HG03575 (cell line): ENCODE data around the gene ALDH9A1.
"Not testable (repeated sequence)": the region's sequence is repeated elsewhere in the genome, so short reads cannot be mapped to it uniquely, and the experiment has no call there.

ENCODE experiments used
- ATAC-seq: cut with Tn5 transposase; IDR thresholded peaks from one replicate; pipeline ENCODE4 v1.9.1; 2021; ENCODE audit not compliant: unreplicated experiment, insufficient number of reproducible peaks, low FRiP score; ENCODE audit errors: extremely low read depth

Gene ALDH9A1

DNA sequence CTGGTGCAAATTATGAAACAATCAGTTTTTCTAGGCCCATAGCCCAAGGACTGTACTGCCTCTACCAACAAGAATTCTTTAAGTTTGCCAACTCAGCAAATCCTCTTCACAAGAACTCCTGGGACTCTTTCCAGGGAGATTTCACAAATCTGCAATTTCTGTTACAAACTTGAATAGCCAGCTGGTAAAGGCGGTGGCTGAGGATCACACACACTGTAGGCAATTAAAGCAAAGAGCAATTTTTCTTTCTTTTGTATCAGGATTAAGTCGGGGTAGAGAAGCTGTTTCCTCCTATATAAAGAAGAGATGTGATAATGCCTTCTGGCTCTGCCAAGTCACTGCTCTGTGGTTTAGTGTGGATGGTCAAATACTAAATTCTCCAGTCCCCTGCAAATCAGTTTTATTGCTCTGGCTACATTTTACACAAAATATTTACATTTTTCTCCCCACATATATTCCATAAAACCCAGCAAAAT, 1.7 kb downstream of the ALDH9A1 start:
- ATAC-seq = no peak

DNA sequence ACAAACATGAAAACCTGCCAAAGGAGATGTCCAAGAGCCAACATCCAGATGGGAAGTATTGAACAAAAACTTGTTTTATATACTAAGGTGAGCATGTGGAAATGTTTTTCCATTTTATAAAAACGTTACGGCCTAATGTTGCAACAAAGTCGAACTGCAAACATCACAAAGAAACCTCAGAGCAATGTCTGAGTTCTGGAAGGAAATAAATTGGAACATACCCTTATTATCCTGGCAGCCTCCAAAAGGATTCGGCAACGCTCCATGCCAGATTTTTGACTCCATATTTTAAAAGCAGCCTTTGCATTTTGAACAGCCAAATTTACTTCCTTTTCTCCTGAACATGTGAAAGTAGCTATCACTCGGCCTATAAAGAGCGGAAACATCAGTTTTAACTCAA, 3.3 kb downstream of the ALDH9A1 start:
- no peak for ATAC-seq

DNA sequence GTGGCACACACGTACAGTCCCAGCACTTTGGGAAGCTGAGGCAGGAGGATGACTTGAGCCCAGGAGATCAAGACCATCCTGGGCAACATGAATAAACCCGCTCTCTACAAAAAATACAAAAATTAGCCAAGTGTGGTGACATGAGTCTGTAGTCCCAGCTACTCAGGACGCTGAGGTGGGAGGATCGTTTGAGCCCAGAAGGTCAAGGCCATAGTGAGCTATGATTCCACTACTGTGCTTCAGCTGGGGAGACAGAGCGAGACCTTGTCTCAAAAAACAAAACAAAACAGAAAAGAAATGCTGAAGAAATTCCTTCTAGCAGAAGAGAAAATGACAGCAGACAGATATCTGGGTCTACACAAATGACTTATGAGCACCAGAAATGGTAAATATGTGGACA, 10.3 kb downstream of the ALDH9A1 start:
- ATAC-seq = no peak

DNA sequence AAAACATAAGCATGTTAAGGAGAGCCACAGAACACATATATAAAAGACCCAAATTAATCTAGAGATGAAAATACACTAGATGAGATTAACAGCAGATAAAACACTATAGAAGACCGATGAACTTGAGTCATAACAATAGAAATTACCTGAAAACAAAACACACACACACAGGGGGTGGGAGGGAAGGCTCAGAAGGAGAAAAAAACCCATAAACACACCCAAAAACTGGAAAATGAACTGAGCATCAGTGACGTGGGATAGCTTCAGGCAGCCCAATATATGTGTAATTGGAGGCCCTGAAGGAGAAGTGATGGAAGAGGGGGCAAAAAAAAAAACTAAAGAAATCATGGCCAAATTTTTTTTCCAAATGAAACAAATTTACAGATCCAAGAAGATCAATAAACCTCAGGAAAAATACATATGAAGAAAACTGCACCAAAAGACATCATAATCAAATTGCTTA, 11.4 kb downstream of the ALDH9A1 start:
- ATAC-seq = no peak

DNA sequence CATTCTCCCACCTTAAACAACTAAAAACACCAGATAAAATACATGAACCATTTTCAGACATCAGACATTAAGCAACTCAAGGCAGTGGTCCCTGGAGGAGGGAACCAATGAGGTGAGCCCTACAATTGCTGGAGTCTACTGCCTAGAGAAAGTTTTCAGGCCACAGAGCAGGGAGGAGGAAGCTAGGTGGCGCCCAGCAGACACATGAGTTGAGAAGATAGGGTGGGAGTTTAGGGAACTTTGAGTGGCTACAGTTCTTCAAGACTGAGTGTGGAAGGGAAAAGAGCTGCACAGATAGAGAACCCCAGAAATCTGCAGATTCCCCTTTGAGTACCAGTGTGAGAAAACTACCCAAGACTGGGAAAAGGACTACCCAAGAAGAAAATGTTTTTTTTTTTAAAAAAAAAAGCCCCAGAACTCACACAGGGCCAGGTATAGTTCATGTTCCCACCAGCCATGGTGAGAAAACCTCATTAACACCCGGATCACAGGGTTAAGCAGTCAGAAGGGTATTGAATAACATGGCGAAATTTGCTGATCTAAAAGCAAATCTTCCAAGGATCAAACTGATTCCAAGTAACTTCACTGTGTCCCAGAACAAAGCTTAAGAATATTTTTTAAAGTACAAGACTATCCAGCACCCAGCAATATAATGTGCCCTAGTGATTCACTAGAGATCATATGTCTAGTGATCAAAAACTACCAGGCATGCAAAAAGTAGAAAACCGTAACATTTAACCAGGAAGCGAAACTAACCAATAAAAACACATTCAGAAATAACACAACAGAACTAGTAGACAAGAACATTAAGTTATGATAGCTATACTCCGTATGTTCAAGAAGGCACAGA, 12.0 kb downstream of the ALDH9A1 start:
- ATAC-seq = no peak

DNA sequence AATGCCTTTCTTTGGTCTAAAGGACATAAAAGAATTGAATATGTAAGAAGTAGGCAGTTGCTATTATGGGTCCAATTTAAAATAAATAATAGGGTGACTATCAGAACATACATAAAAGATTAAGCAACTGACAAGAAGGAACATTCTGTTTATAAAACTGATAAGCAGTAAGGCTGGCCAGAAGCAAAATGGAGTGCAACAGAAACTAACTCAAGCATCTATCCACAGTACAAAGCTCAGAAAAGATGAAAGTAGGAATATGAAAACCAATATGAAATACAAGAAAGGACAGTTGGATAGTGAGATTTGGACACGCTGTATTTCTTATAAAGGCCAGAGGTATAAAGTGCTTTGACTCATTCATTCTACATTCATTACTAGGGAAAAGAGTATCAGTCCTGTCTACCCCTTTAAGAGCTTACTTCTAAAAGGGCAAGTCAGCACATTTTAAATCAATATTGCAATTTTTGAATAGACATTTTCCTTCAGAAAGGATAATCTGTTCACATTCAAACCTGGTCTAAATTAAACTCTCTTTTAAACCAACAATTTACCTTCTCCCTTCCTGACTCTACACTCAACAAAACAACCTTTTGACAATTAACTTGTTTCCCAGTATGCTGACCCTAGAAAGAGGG, 14.4 kb downstream of the ALDH9A1 start:
- no peak for ATAC-seq

DNA sequence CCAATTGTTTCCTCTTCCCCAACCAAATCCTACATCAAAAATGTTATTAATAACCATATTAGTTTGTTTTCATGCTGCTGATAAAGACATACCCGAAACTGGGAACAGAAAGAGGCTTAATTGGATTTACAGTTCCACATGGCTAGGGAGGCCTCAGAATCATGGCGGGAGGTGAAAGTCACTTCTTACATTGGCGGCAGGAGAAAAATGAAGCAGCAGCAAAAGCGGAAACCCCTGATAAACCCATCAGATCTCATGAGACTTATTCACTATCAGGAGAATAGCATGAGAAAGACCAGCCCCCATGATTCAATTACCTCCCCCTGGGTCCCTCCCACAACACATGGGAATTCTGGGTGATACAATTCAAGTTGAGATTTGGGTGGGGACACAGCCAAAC, 17.6 kb downstream of the ALDH9A1 start:
- ATAC-seq = not testable (repeated sequence)

DNA sequence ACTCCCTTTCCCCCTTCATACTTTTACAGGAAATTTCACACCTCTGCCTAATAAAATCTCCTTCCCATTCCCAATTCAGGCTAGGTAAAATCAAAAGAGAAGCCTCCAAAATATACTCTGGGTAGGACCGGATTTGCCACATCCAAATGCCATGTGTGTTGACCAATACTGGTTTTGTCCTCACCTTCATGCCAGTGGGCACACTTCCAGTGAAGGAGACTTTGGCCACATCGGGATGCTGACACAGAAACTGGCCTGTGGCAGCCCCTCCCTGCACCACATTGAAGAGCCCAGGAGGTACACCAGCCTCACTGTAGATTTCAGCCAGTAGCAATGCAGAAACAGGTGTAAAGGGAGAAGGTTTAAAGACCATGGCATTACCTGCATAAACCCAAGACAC, 18.1 kb downstream of the ALDH9A1 start:
- ATAC-seq = no peak

DNA sequence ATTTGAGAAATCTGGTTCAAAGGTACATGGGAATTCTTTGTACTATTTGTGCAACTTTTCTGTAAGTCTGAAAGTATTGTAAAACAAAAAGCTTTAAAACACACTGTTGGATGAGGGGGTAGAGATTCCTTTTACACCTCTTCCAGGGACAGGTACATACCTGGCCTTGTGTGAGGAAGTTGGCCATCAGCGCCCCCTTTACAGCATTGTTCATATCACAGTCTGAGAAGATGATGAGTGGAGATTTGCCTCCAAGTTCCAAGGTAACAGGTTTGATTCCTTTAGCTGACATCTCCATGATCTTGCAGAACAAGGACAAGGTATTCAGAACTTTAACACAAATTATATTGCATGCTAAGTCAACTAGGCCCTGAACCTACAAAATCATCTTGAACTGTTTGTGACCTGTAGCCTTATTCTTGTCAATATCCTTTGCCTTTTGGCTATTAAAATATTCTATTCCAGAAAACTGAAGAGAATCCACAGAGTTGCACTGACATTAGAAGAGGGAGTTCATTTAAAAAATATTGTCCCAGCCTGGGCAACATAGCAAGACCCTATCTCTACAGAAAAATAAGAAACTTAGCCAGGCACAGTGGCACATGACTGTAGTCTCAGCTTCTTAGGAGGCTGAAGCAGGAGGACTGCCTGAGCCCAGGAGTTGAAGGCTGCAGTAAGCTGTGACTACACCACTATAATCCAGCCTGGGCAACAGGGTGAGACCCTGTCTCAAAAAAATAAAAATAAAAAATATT, 18.9 kb downstream of the ALDH9A1 start:
- ATAC-seq = no peak

DNA sequence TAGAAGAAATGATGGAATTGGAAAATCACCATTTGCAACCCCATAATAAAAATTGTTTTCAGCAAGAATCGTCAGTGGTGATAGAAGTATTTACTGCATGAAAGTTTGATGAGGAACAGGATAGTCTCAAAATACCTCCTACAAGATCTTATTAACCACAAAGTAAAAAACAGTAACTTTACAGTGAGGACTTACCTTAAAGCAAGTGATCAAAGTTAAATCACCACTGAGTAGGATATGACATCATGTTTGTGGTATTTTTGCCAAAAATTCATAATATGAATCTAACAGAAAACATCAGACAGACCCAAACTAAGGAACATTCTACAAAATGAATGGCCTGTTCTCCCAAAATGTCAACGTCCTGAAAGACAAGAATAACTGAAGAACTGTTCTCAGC, 19.9 kb downstream of the ALDH9A1 start:
- ATAC-seq = no peak

DNA sequence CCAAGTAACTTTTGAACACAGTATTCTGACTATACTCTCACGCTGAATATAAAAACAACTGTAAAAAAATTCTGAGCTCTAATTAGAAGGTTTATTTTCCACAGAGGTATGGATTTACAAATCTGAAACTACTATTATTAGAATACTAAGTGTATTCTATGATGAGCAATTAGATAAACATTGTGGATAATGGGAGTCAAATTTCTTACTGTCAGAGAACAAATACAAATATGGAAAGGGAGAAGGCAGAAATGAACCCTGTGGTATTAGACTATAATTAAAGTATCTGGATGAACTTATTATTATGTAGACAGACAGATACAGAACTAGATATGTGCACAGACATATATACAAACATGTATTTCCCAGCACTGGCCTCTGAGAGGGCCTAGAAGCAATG, 22.6 kb downstream of the ALDH9A1 start:
- no peak for ATAC-seq

DNA sequence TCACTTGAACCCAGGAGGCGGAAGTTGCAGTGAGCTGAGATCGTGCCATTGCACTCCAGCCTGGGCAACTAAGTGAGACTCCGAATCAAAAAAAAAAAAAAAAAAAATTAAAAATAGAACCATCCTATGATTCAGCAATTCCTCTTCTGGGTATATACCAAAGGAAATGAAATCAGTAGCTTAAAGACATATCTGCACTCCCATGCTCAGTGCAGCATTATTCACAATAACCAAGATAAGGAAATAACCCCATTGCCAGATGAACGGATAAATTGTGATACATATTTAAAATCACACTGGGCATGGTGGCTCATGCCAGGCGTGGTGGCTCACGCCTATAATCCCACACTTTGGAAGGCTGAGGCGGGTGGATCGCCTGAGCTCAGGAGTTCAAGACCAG, 23.8 kb downstream of the ALDH9A1 start:
- no peak for ATAC-seq

DNA sequence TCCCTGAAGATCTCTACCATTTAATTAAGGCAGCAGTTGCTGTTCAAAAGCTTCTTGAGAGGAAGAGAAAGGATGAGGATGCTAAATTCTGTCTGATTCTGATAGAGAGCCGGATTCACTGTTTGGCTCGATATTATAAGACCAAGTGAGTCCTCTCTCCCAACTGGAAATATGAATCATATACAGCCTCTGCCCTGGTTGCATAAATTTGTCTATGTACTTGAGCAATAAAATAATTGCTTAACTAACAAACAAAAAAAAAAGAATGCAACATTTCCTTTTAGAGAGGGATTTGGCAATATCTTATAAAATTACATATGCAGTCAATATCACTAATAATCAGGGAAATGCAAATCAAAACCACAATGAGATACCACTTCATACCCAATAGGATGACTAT, 26.8 kb downstream of the ALDH9A1 start:
- ATAC-seq = no peak

DNA sequence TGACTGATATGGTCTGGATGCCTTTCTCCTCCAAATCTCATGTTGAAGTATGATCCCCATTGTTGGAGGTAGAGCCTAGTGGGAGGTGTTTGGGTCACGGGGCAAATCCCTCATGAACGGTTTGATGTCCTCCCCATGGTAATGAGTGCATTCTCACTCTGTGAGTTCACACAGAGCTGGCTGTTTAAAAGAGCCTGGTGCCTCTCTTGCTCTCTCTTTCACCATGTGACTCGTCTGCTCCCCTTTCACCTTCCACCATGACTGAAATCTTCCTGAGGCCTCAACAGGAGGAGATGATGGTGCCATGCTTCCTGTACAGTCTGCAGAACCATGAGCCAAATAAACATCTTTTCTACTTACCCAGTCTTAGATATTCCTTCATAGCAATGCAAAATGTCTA, 30.2 kb downstream of the ALDH9A1 start:
- ATAC-seq = no peak

DNA sequence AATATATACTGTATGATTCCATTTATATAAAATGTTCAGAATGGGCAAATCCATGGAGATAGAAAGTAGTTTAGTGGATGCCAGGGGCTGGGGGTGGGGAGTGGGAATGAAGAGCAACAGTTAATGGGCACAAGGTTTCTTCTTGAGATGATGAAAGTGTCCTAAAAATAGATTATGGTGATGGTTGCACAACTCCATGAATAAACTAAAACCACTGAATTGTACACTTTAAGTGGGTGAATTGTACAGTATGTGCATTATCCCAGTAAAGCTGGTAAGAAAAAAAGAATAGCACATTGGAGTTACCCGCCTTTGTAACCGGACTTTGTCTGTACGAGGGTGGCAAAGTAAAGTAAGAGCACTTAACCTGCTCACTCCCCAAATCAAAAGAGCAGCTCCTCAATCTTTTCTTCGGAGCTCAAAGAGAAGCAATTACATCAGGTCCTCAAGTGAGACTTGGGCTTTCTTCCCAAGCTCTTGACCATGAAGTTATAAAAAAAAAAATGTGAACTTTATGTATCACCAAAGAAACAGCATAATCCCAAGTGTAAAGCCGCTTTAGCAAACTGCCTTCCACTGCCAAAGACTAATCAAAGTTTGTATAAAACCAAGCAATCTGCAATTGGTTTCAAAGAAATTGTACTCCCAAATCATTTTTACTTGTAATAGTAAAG, 32.1 kb downstream of the ALDH9A1 start:
- no peak for ATAC-seq

DNA sequence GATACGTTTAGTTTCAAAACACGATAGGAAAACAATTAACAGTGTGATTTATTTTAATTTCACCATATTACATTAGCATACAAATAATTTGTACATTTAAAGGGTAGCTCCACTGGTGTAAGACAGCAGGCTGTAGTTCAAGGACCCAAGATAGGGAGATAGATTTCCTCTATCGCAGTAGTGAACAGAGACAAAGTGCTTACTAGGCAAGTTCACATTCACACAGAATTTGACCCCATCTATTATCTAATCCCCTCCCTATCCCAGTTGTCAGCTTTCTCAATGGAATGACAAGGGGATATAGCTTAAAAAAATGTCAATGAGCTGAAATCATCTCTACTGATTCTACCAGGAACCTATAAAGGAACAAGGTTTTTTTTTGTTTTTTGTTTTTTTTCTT, 36.2 kb downstream of the ALDH9A1 start:
- ATAC-seq = no peak

DNA sequence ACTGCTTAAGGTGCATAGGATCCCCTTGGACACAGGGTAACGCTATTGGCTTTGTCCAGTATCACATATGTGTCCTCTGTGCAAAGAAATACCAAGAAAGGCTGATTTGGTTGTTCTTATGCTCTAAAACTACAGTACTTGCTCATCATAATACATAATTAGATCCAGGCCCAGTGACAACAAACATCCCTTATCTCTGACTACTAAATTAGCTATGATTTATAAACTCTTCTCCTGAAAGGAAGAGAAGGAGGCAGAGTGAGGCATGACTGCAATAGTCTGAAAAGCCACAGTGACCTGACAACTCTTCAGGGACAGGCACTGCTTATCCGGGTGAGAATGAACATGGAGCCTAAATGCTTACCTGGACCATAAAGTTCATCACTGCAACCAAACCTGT, 36.7 kb downstream of the ALDH9A1 start:
- no peak for ATAC-seq

DNA sequence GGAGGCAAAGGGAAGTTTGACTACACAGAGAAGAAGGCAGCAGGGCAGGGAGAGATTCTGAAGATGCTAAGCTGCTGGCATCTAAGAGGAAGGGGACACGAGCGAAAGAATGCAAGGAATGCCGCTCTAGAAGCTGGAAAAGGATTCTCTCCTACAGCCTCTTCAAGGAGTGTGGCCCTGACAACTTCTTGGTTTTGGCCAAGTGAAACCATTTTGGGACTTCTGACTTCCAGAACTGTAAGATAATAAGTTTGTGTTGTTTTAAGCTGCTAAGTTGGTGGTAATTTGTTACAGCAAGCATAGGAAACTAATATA, 38.8 kb downstream of the ALDH9A1 start:
- no peak for ATAC-seq

DNA sequence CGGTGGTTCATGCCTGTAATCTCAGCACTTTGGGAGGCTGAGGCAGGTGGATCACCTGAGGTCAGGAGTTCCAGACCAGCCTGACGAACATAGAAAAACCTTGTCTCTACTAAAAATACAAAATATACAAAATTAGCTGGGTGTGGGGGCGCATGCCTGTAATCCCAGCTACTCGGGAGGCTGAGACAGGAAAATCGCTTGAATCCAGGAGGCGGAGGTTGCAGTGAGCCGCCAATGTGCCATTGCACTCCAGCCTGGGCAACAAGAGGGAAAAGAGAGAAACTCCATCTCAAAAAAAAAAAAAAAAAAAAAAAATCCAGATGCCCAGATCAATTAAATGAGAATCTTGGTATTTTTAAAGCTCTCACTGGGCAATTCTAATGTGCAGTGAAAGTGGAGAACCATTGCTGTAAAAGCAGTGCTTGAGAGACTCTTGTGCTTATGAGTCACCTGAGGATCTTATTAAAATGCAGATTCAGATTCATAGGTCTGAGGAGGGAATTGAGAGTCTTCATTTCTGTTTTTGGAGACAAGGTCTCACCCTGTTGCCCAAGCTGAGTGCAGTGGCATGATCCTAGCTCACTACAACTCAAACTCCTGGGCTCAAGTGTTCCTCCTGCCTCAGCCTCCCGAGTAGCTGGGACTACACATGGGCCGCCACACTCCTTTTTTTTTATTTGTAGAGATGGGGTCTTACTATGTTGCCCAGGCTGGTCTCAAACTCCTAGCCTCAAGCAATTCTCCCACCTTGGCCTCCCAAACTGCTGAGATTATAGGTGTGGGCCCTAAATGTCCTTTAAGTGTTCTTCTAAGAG, 39.4 kb downstream of the ALDH9A1 start:
- ATAC-seq = not testable (repeated sequence)
